HEK293 (cell line): Measurements from ENCODE around the gene CDH8.

Source experiments
- CTCF ChIA-PET: fragments of 350-600 bp; formaldehyde crosslinking; extraction: SDS; loops from one replicate; lab custom pipeline; 2021; ENCODE audit warnings: antibody characterized with exemption; lab: Yijun Ruan, JAX
- POLR2A ChIA-PET: fragments of 300-600 bp; formaldehyde crosslinking; extraction: SDS; loops from one replicate; lab custom pipeline; 2020; ENCODE audit warnings: antibody characterized with exemption, inconsistent platforms; lab: Yijun Ruan, JAX
- H3K27ac ChIP-seq: fragments of 200-500 bp; sonication (Bioruptor generic); 2 replicates; pipeline ENCODE4 v1.5.1; 2014; ENCODE audit warnings: low read depth, low read length, control low read depth, inconsistent platforms; ENCODE audit errors: extremely low read depth
- H3K36me3 ChIP-seq, 2 experiments: fragments of 200-500 bp in 1 of 2; sonication (Bioruptor generic) in 1 of 2; 1 replicate in 1 of 2; 2 replicates in 1 of 2; pipeline ENCODE4 v1.5.1; 2014 to 2017; ENCODE audit warnings: inconsistent platforms in 2 of 2, low read length in 2 of 2; ENCODE audit not compliant: control insufficient read depth in 2 of 2, insufficient read depth in 1 of 2
- H3K4me1 ChIP-seq: fragments of 200-500 bp; sonication (Bioruptor generic); 2 replicates; pipeline ENCODE4 v1.5.1; 2014; ENCODE audit warnings: mild to moderate bottlenecking, low read length, inconsistent platforms; ENCODE audit not compliant: control insufficient read depth, insufficient read depth
- H3K4me3 ChIP-seq: 2 replicates; pipeline ENCODE4 v1.5.1; 2011; ENCODE audit warnings: low read depth, mild to moderate bottlenecking, control low read depth, low read length, moderate library complexity
- H3K9me3 ChIP-seq: fragments of 200-500 bp; sonication (Bioruptor generic); 2 replicates; pipeline ENCODE4 v1.5.1; 2014; ENCODE audit warnings: low read depth, low read length, inconsistent platforms; ENCODE audit not compliant: control insufficient read depth, insufficient read depth
- BCL11A ChIP-seq: fragments of 450-650 bp; formaldehyde crosslinking; IDR thresholded peaks from 2 replicates; pipeline ENCODE4 v1.5.1; 2016; ENCODE audit warnings: low read depth, missing biosample characterization, missing genetic modification characterization
- HOXA7 ChIP-seq: sonication (generic); formaldehyde crosslinking; IDR thresholded peaks from 2 replicates; pipeline ENCODE4 v1.8.1; 2022; ENCODE audit warnings: missing genetic modification reagents, borderline replicate concordance
- SCRT2 ChIP-seq: fragments of 450-650 bp; formaldehyde crosslinking; IDR thresholded peaks from 2 replicates; pipeline ENCODE4 v1.5.1; 2016; ENCODE audit warnings: missing biosample characterization, missing genetic modification characterization
- SP7 ChIP-seq: fragments of 450-650 bp; formaldehyde crosslinking; IDR thresholded peaks from 2 replicates; pipeline ENCODE4 v1.5.1; 2016; ENCODE audit warnings: missing biosample characterization, missing genetic modification characterization
- ZBTB8A ChIP-seq: fragments of 450-650 bp; formaldehyde crosslinking; IDR thresholded peaks from 2 replicates; pipeline ENCODE4 v1.5.1; 2016; ENCODE audit warnings: missing biosample characterization, missing genetic modification characterization
- ZFHX2 ChIP-seq: fragments of 450-650 bp; formaldehyde crosslinking; conservative IDR thresholded peaks from 2 replicates; pipeline ENCODE4 v1.5.1; 2016; ENCODE audit warnings: missing biosample characterization, missing genetic modification characterization
- ZNF140 ChIP-seq: fragments of 450-650 bp; formaldehyde crosslinking; IDR thresholded peaks from 2 replicates; pipeline ENCODE4 v1.5.1; 2016; ENCODE audit warnings: missing biosample characterization, missing genetic modification characterization
- ZNF341 ChIP-seq: fragments of 450-650 bp; formaldehyde crosslinking; IDR thresholded peaks from 2 replicates; pipeline ENCODE4; 2016; ENCODE audit warnings: low read depth, missing biosample characterization, missing genetic modification characterization
- ZNF350 ChIP-seq: fragments of 450-650 bp; formaldehyde crosslinking; IDR thresholded peaks from 2 replicates; pipeline ENCODE4 v1.5.0; 2017; ENCODE audit warnings: missing biosample characterization, mild to moderate bottlenecking, missing genetic modification characterization
- ZNF37A ChIP-seq: fragments of 450-650 bp; IDR thresholded peaks from 2 replicates; pipeline ENCODE4 v1.5.1; 2018; ENCODE audit warnings: missing biosample characterization, missing genetic modification characterization
- ZNF48 ChIP-seq: fragments of 450-650 bp; formaldehyde crosslinking; IDR thresholded peaks from 2 replicates; pipeline ENCODE4 v1.5.1; 2016; ENCODE audit warnings: missing biosample characterization, missing genetic modification characterization
- ZNF521 ChIP-seq: fragments of 450-650 bp; formaldehyde crosslinking; IDR thresholded peaks from 2 replicates; pipeline ENCODE4 v1.5.1; 2017; ENCODE audit warnings: missing biosample characterization, mild to moderate bottlenecking, missing genetic modification characterization
- ZNF561 ChIP-seq: fragments of 450-650 bp; IDR thresholded peaks from 2 replicates; pipeline ENCODE4 v1.5.1; 2018; ENCODE audit warnings: missing biosample characterization, missing genetic modification characterization, borderline replicate concordance
- ZNF670 ChIP-seq: fragments of 450-650 bp; formaldehyde crosslinking; IDR thresholded peaks from 2 replicates; pipeline ENCODE4 v1.5.1; 2016; ENCODE audit warnings: missing biosample characterization, missing genetic modification characterization, low read depth
- TF ChIP-seq, protein P1 (sequence below): fragments of 450-650 bp; formaldehyde crosslinking; IDR thresholded peaks from 2 replicates; pipeline ENCODE4 v1.5.1; 2016; ENCODE audit warnings: missing biosample characterization, missing genetic modification characterization, borderline replicate concordance
- TF ChIP-seq, protein P2 (sequence below): fragments of 450-650 bp; formaldehyde crosslinking; IDR thresholded peaks from 2 replicates; pipeline ENCODE4 v1.5.1; 2016; ENCODE audit warnings: missing biosample characterization, missing genetic modification characterization
- TF ChIP-seq, protein P3 (sequence below): fragments of 450-650 bp; formaldehyde crosslinking; IDR thresholded peaks from 2 replicates; pipeline ENCODE4 v1.5.1; 2016; ENCODE audit warnings: missing biosample characterization, missing genetic modification characterization
- TF ChIP-seq, protein P4 (sequence below): fragments of 450-650 bp; formaldehyde crosslinking; IDR thresholded peaks from 2 replicates; pipeline ENCODE4 v1.5.1; 2016; ENCODE audit warnings: missing biosample characterization, missing genetic modification characterization, low read depth
- TF ChIP-seq, protein P5 (sequence below): fragments of 450-650 bp; formaldehyde crosslinking; IDR thresholded peaks from 2 replicates; pipeline ENCODE4 v1.5.1; 2016; ENCODE audit warnings: missing biosample characterization, missing genetic modification characterization

Gene CDH8

GRCh38 chr16:61968242-61969076 lies 67.8 kb downstream of the CDH8 start:
- Histone ChIP-seq H3K36me3 (no peaks in the 10 kb centered on the region), H3K4me1 (no peaks in the 10 kb centered on the region), H3K27ac (no peak overlapping the region), H3K9me3 (no peaks in the 10 kb centered on the region), H3K4me3 (no peak overlapping the region)
- CTCF ChIA-PET: no interaction called here
- TF ChIP-seq ZBTB8A (tag by site-specific recombination) (no peak), BCL11A (tag by site-specific recombination) (no peak), HOXA7 (no peak), ZNF350 (tag by site-specific recombination) (no peak), SP7 (no peak), ZNF521 (tag by site-specific recombination) (no peak), ZNF37A (tag by site-specific recombination) (no peak), ZNF48 (no peak), ZNF670 (tag by site-specific recombination) (no peak), ZNF140 (tag by site-specific recombination) (no peak), ZNF561 (tag by site-specific recombination) (no peak), SCRT2 (tag by site-specific recombination) (no peak), ZFHX2 (tag by site-specific recombination) (no peak), ZNF341 (tag by site-specific recombination) (no peak)
- TF ChIP-seq, protein P1, sequence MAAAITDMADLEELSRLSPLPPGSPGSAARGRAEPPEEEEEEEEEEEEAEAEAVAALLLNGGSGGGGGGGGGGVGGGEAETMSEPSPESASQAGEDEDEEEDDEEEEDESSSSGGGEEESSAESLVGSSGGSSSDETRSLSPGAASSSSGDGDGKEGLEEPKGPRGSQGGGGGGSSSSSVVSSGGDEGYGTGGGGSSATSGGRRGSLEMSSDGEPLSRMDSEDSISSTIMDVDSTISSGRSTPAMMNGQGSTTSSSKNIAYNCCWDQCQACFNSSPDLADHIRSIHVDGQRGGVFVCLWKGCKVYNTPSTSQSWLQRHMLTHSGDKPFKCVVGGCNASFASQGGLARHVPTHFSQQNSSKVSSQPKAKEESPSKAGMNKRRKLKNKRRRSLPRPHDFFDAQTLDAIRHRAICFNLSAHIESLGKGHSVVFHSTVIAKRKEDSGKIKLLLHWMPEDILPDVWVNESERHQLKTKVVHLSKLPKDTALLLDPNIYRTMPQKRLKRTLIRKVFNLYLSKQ (tag by site-specific recombination): no peak
- TF ChIP-seq, protein P2, sequence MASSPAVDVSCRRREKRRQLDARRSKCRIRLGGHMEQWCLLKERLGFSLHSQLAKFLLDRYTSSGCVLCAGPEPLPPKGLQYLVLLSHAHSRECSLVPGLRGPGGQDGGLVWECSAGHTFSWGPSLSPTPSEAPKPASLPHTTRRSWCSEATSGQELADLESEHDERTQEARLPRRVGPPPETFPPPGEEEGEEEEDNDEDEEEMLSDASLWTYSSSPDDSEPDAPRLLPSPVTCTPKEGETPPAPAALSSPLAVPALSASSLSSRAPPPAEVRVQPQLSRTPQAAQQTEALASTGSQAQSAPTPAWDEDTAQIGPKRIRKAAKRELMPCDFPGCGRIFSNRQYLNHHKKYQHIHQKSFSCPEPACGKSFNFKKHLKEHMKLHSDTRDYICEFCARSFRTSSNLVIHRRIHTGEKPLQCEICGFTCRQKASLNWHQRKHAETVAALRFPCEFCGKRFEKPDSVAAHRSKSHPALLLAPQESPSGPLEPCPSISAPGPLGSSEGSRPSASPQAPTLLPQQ (tag by site-specific recombination): no peak
- TF ChIP-seq, protein P3, sequence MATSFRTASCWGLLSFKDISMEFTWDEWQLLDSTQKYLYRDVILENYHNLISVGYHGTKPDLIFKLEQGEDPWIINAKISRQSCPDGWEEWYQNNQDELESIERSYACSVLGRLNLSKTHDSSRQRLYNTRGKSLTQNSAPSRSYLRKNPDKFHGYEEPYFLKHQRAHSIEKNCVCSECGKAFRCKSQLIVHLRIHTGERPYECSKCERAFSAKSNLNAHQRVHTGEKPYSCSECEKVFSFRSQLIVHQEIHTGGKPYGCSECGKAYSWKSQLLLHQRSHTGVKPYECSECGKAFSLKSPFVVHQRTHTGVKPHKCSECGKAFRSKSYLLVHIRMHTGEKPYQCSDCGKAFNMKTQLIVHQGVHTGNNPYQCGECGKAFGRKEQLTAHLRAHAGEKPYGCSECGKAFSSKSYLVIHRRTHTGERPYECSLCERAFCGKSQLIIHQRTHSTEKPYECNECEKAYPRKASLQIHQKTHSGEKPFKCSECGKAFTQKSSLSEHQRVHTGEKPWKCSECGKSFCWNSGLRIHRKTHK (tag by site-specific recombination): no peak
- TF ChIP-seq, protein P4, sequence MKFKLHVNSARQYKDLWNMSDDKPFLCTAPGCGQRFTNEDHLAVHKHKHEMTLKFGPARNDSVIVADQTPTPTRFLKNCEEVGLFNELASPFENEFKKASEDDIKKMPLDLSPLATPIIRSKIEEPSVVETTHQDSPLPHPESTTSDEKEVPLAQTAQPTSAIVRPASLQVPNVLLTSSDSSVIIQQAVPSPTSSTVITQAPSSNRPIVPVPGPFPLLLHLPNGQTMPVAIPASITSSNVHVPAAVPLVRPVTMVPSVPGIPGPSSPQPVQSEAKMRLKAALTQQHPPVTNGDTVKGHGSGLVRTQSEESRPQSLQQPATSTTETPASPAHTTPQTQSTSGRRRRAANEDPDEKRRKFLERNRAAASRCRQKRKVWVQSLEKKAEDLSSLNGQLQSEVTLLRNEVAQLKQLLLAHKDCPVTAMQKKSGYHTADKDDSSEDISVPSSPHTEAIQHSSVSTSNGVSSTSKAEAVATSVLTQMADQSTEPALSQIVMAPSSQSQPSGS (tag by site-specific recombination): no peak
- TF ChIP-seq, protein P5, sequence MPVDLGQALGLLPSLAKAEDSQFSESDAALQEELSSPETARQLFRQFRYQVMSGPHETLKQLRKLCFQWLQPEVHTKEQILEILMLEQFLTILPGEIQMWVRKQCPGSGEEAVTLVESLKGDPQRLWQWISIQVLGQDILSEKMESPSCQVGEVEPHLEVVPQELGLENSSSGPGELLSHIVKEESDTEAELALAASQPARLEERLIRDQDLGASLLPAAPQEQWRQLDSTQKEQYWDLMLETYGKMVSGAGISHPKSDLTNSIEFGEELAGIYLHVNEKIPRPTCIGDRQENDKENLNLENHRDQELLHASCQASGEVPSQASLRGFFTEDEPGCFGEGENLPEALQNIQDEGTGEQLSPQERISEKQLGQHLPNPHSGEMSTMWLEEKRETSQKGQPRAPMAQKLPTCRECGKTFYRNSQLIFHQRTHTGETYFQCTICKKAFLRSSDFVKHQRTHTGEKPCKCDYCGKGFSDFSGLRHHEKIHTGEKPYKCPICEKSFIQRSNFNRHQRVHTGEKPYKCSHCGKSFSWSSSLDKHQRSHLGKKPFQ (tag by site-specific recombination): no peak
- POLR2A ChIA-PET: no interaction called here
